Measurements from ENCODE around the gene TMEM209. TPM values are rescaled to one million over a fixed set of nuclear protein-coding genes. Genes with fewer than 3 reads are reported as not detected.

TMEM209 gene
- total RNA-seq, 1 experiment from 2014 or later = 21.0 TPM

DNA sequence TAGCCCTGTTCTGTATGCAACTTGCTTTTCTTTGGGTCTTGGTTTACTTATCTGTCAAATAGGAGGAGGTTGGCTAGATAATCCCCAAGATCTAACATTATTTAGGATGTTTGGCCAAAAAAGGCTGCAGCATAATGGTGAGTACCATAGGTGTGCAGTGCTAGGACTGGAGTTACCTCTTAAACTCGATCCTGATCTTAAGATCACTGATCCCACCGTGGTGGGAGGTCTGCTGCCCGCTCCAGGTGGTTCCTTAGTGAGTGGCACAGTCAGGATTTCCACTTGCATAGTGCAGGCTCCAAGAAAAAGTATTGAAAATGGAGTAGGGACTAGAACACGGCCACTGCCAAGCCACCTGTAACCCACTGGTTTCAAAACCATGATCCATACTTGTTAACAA is 68.0 kb downstream of the TMEM209 start:
- POLR2A ChIA-PET = no interaction called here
- Mint-ChIP-seq H3K4me3 (no peak overlapping the region), H3K27me3 (ENCODE audit: low read depth) (peaks cover 9% of the 10 kb centered on the region), H3K9me3 (no peaks in the 10 kb centered on the region), H3K27ac (no peak overlapping the region), H3K4me1 (peaks cover 24% of the 10 kb centered on the region), H3K36me3 (no peaks in the 10 kb centered on the region; the same call in none of the 2 replicates)
- ATAC-seq (no peak), DNase-seq (ENCODE audit: low spot score) (no peak)
- CTCF ChIA-PET = no interaction called here
- TF ChIP-seq CREM (CRISPR knock-in tag; IDR thresholded peaks at IDR 0.05) (no peak), GRHL2 (CRISPR knock-in tag; IDR thresholded peaks at IDR 0.05; ENCODE audit: insufficient replicate concordance, severe bottlenecking) (no peak), RORB (CRISPR knock-in tag; IDR thresholded peaks at IDR 0.05) (no peak), TEAD4 (CRISPR knock-in tag; IDR thresholded peaks at IDR 0.05) (no peak), FOXP1 (CRISPR knock-in tag; IDR thresholded peaks at IDR 0.05; ENCODE audit: borderline replicate concordance) (no peak), ZNF121 (CRISPR knock-in tag; IDR thresholded peaks at IDR 0.05) (no peak), CREB1 (CRISPR knock-in tag; IDR thresholded peaks at IDR 0.05) (no peak), JAZF1 (CRISPR knock-in tag; IDR thresholded peaks at IDR 0.05) (no peak), JUN (CRISPR knock-in tag; IDR thresholded peaks at IDR 0.05) (no peak)
- TF ChIP-seq, protein P1, sequence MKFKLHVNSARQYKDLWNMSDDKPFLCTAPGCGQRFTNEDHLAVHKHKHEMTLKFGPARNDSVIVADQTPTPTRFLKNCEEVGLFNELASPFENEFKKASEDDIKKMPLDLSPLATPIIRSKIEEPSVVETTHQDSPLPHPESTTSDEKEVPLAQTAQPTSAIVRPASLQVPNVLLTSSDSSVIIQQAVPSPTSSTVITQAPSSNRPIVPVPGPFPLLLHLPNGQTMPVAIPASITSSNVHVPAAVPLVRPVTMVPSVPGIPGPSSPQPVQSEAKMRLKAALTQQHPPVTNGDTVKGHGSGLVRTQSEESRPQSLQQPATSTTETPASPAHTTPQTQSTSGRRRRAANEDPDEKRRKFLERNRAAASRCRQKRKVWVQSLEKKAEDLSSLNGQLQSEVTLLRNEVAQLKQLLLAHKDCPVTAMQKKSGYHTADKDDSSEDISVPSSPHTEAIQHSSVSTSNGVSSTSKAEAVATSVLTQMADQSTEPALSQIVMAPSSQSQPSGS (CRISPR knock-in tag; IDR thresholded peaks at IDR 0.05; ENCODE audit: borderline replicate concordance, low read depth) = no peak
- TF ChIP-seq, protein P2, sequence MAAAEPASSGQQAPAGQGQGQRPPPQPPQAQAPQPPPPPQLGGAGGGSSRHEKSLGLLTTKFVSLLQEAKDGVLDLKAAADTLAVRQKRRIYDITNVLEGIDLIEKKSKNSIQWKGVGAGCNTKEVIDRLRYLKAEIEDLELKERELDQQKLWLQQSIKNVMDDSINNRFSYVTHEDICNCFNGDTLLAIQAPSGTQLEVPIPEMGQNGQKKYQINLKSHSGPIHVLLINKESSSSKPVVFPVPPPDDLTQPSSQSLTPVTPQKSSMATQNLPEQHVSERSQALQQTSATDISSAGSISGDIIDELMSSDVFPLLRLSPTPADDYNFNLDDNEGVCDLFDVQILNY (CRISPR knock-in tag; IDR thresholded peaks at IDR 0.05) = no peak
- TF ChIP-seq, protein P3, sequence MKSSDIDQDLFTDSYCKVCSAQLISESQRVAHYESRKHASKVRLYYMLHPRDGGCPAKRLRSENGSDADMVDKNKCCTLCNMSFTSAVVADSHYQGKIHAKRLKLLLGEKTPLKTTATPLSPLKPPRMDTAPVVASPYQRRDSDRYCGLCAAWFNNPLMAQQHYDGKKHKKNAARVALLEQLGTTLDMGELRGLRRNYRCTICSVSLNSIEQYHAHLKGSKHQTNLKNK (CRISPR knock-in tag; IDR thresholded peaks at IDR 0.05) = no peak
- TF ChIP-seq, protein P4, sequence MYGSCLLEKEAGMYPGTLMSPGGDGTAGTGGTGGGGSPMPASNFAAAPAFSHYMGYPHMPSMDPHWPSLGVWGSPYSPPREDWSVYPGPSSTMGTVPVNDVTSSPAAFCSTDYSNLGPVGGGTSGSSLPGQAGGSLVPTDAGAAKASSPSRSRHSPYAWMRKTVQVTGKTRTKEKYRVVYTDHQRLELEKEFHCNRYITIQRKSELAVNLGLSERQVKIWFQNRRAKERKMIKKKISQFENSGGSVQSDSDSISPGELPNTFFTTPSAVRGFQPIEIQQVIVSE (CRISPR knock-in tag; IDR thresholded peaks at IDR 0.05; ENCODE audit: borderline replicate concordance) = no peak
- TF ChIP-seq, protein P5, sequence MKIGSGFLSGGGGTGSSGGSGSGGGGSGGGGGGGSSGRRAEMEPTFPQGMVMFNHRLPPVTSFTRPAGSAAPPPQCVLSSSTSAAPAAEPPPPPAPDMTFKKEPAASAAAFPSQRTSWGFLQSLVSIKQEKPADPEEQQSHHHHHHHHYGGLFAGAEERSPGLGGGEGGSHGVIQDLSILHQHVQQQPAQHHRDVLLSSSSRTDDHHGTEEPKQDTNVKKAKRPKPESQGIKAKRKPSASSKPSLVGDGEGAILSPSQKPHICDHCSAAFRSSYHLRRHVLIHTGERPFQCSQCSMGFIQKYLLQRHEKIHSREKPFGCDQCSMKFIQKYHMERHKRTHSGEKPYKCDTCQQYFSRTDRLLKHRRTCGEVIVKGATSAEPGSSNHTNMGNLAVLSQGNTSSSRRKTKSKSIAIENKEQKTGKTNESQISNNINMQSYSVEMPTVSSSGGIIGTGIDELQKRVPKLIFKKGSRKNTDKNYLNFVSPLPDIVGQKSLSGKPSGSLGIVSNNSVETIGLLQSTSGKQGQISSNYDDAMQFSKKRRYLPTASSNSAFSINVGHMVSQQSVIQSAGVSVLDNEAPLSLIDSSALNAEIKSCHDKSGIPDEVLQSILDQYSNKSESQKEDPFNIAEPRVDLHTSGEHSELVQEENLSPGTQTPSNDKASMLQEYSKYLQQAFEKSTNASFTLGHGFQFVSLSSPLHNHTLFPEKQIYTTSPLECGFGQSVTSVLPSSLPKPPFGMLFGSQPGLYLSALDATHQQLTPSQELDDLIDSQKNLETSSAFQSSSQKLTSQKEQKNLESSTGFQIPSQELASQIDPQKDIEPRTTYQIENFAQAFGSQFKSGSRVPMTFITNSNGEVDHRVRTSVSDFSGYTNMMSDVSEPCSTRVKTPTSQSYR (CRISPR knock-in tag; IDR thresholded peaks at IDR 0.05) = no peak

DNA sequence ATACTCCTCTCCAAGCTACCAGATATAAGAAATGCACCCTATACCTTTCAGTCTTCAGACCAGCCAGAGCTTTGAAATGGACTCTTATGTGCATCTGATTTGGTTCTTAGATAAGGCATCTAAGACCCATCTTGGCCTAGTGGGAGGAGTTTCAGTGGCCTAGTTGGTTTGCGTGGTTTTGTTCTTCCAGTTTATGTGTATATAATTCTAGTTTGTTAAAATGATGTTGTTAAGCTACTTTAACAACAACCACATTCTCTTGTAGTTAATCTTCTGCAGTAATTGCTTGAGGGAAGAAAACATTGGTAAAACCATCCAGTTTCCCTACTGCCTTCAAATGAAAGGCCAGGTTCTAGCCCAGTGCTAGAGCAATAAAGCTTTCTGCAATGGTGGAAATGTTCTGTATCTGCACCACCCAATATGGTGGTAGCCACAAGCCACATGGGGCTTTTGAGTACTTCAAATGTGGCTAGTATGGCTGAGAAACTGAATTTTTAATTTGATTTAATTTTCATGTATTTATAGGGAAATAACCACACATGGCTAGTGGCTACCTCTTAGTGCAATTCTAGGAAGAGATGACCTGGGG is 68.5 kb downstream of the TMEM209 start:
- ChIA-PET CTCF (no interaction called here), POLR2A (no interaction called here)
- ATAC-seq = no peak
- Mint-ChIP-seq H3K4me1 (peaks cover 28% of the 10 kb centered on the region), H3K9me3 (no peaks in the 10 kb centered on the region), H3K4me3 (no peak overlapping the region), H3K36me3 (no peaks in the 10 kb centered on the region; the same call in none of the 2 replicates), H3K27me3 (ENCODE audit: low read depth) (peaks cover 9% of the 10 kb centered on the region), H3K27ac (no peak overlapping the region)
- no peak for DNase-seq (ENCODE audit: low spot score)
- TF ChIP-seq ATF1 (CRISPR knock-in tag; IDR thresholded peaks at IDR 0.05) (no peak), CREB1 (CRISPR knock-in tag; IDR thresholded peaks at IDR 0.05) (no peak), ZNF232 (CRISPR knock-in tag; IDR thresholded peaks at IDR 0.05) (no peak), SOX15 (CRISPR knock-in tag; IDR thresholded peaks at IDR 0.05) (no peak), PRRX2 (CRISPR knock-in tag; IDR thresholded peaks at IDR 0.05) (no peak), TEAD1 (CRISPR knock-in tag; IDR thresholded peaks at IDR 0.05) (no peak), ZNF219 (CRISPR knock-in tag; IDR thresholded peaks at IDR 0.05; ENCODE audit: borderline replicate concordance) (no peak), ETV6 (CRISPR knock-in tag; IDR thresholded peaks at IDR 0.05) (no peak), FOXJ3 (CRISPR knock-in tag; IDR thresholded peaks at IDR 0.05; ENCODE audit: borderline replicate concordance) (no peak), EMX1 (CRISPR knock-in tag; IDR thresholded peaks at IDR 0.05) (no peak), NR3C1 (CRISPR knock-in tag; conservative IDR thresholded peaks at IDR 0.05; ENCODE audit: low read depth) (no peak), CREM (CRISPR knock-in tag; IDR thresholded peaks at IDR 0.05) (no peak), ZNF423 (CRISPR knock-in tag; IDR thresholded peaks at IDR 0.05) (no peak)
- TF ChIP-seq, protein P6, sequence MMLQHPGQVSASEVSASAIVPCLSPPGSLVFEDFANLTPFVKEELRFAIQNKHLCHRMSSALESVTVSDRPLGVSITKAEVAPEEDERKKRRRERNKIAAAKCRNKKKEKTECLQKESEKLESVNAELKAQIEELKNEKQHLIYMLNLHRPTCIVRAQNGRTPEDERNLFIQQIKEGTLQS (CRISPR knock-in tag; conservative IDR thresholded peaks at IDR 0.05) = no peak
- TF ChIP-seq, protein P2 (CRISPR knock-in tag; IDR thresholded peaks at IDR 0.05) = no peak
- TF ChIP-seq, protein P7, sequence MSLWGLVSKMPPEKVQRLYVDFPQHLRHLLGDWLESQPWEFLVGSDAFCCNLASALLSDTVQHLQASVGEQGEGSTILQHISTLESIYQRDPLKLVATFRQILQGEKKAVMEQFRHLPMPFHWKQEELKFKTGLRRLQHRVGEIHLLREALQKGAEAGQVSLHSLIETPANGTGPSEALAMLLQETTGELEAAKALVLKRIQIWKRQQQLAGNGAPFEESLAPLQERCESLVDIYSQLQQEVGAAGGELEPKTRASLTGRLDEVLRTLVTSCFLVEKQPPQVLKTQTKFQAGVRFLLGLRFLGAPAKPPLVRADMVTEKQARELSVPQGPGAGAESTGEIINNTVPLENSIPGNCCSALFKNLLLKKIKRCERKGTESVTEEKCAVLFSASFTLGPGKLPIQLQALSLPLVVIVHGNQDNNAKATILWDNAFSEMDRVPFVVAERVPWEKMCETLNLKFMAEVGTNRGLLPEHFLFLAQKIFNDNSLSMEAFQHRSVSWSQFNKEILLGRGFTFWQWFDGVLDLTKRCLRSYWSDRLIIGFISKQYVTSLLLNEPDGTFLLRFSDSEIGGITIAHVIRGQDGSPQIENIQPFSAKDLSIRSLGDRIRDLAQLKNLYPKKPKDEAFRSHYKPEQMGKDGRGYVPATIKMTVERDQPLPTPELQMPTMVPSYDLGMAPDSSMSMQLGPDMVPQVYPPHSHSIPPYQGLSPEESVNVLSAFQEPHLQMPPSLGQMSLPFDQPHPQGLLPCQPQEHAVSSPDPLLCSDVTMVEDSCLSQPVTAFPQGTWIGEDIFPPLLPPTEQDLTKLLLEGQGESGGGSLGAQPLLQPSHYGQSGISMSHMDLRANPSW (CRISPR knock-in tag; conservative IDR thresholded peaks at IDR 0.05; ENCODE audit: low read depth) = no peak
